Mucosa of descending colon (tissue), 3 donors: ENCODE measurements around the gene APOA1. TPM values are rescaled to one million over a fixed set of nuclear protein-coding genes. Genes with fewer than 3 reads are reported as not detected.
A peak's percentile ranks its signal among the peaks of the same experiment; 100 is the strongest.

Source experiments
- ATAC-seq: fragments of 200-7000 bp; cut with Tn5 transposase; one replicate; pipeline ENCODE4 v1.9.1; 2020; ENCODE audit warnings: mild to moderate bottlenecking, moderate library complexity
- DNase-seq, 3 donors: peaks; one replicate each; pipeline ENCODE4 v3.0.0-alpha.2; 2020
- H3K36me3 ChIP-seq: fragments of 200-600 bp; one replicate; pipeline ENCODE4 v1.8.0; 2021; ENCODE audit warnings: low read depth, mild to moderate bottlenecking
- H3K4me1 ChIP-seq: fragments of 200-600 bp; one replicate; pipeline ENCODE4 v1.8.0; 2021; ENCODE audit warnings: low read depth, mild to moderate bottlenecking
- H3K4me3 ChIP-seq: fragments of 200-600 bp; one replicate; pipeline ENCODE4 v1.8.0; 2021; ENCODE audit warnings: mild to moderate bottlenecking
- H3K9me3 ChIP-seq: fragments of 200-600 bp; one replicate; pipeline ENCODE4 v1.8.0; 2021; ENCODE audit warnings: mild to moderate bottlenecking
- CTCF ChIP-seq: fragments of 200-600 bp; IDR thresholded peaks from one replicate; pipeline ENCODE4 v1.8.0; 2022; ENCODE audit warnings: antibody characterized with exemption, mild to moderate bottlenecking
- intact Hi-C, 2 donors: fragments of 100-400 bp; cut with DNase I in 1 of 2; cut with micrococcal nuclease in 1 of 2; formaldehyde crosslinking; loops; one replicate each; pipeline versions ENCODE4 v1.11.0 to v1.11.1; 2022; cut with DNase I, micrococcal nuclease
- total RNA-seq, 3 donors: library from RNA; stranded (reverse); fragmentation: NEBNext Ultra II Directional in 2 of 3; extraction: Animal tissue kit (Norgen Biotek cat#: 25700) in 2 of 3; gene quantifications; one replicate each; pipeline versions ENCODE4 v1.2.1 to v1.2.4, GENCODE V29; 2021 to 2023
- donor health status: DM: no; HTN: no; CAD: no; lungs with moderate emphysema.
- donor health status: DM: no; HTN: no; CAD: no.
- donor health status: DM: no; HTN: yes; CAD: no.

APOA1 gene
- total RNA-seq, 3 donors from 2014 or later = 0.31 to 0.46 TPM; not detected in 1

DNA sequence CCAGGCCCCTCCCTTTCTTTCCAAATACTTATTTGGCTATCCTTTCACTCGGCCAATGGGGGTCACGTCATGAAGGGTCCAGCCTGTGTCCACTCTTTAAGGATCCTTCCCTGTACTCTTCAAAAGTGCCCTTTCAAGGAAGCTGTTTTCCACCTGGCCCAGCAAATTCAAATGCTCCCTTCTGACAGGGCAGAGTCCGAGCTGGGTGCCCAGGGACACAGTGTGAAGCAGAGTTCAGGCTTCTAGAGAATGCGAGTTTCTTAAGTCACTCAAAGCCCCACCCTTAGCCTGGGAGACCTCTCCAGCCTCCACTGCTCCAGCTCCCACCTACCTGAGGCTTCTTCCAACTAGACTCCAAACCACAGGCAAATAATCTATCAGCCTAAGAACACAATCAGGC, 5.5 kb upstream of the APOA1 start:
- DNase-seq (no peak), ATAC-seq (peak; percentile 67)
- H3K36me3 ChIP-seq = no peaks in the 10 kb centered on the region
- intact Hi-C loops = no loop called here
- H3K4me3 ChIP-seq = no peak overlapping the region
- H3K4me1 ChIP-seq = no peaks in the 10 kb centered on the region
- TF ChIP-seq CTCF = no peak
- H3K9me3 ChIP-seq = no peaks in the 10 kb centered on the region

DNA sequence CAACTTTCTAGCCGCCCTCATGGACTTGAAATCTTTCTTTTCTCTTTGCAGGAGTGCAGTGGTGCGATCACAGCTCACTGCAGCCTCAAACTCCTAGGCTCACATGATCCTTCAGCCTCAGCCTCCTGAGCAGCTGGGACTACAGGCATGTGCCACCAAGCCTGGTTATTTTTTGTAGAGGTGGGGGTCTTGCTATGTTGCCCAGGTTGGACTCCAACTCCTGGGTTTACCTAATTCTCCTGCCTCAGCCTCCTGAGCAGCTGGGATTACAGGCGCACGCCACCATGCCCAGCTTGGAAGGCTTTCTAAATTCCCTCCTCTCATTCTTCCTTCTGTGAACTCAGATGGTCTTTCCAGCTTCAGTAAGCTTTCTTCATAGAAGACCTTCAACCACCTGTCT, 4.7 kb upstream of the APOA1 start:
- intact Hi-C loops = no loop called here

GRCh38 chr11:116840746-116841296, 3.4 kb upstream of the APOA1 start:
- no peak overlapping the region for H3K4me3 ChIP-seq
- ATAC-seq = no peak
- peaks cover 5% of the 10 kb centered on the region for H3K4me1 ChIP-seq

More for the DNA sequence above, 4.7 kb upstream of the APOA1 start:
- Histone ChIP-seq H3K36me3 (no peaks in the 10 kb centered on the region), H3K4me1 (no peaks in the 10 kb centered on the region), H3K9me3 (no peaks in the 10 kb centered on the region), H3K4me3 (no peak overlapping the region)
- no peak for ATAC-seq
- TF ChIP-seq CTCF = no peak
- no peak for DNase-seq

DNA sequence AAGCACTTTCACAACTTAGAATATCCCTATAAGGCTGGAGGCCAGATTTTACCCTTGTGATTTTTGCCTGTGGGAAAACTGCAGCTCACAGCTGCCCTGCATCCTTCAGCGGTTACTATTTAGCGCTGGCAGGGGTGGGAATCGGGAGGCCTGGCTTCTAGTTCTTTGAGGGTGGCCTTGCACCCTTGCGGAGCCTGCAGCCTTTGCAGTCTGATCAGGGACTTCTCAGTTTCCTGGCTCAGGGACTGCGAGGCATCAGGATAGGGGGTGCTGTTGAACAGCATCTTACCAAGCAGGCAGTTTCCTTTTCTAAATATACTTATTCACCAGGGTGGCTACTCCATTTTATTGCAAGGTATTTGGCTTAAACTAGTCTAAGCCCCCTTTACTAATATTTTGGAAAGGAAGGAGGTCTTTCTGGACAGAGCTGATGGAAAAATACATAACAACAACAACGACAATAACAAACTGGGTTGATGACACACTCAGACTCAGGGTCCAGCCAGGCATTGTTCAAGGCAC, 2.9 kb upstream of the APOA1 start:
- no peak overlapping the region for H3K4me3 ChIP-seq
- H3K36me3 ChIP-seq = no peaks in the 10 kb centered on the region
- intact Hi-C loops = no loop called here
- H3K9me3 ChIP-seq = no peaks in the 10 kb centered on the region
- H3K4me1 ChIP-seq = peaks cover 6% of the 10 kb centered on the region
- DNase-seq (no peak), ATAC-seq (no peak)
- TF ChIP-seq CTCF = no peak

More at GRCh38 chr11:116840746-116841296, 3.4 kb upstream of the APOA1 start:
- Histone ChIP-seq H3K9me3 (no peaks in the 10 kb centered on the region), H3K36me3 (no peaks in the 10 kb centered on the region)
- intact Hi-C loops = no loop called here
- TF ChIP-seq CTCF = no peak
- no peak for DNase-seq

GRCh38 chr11:116838321-116839084, 1.1 kb upstream of the APOA1 start:
- no peak overlapping the region for H3K4me3 ChIP-seq
- no peak for TF ChIP-seq CTCF
- DNase-seq (no peak), ATAC-seq (peak; percentile 9)
- H3K36me3 ChIP-seq = no peaks in the 10 kb centered on the region
- peaks cover 6% of the 10 kb centered on the region for H3K4me1 ChIP-seq
- intact Hi-C loops = no loop called here
- H3K9me3 ChIP-seq = no peaks in the 10 kb centered on the region
